NCI-H2081 treated with DMSO at 0.1 percent for 48 hours (cell line): Measurements from ENCODE around the gene SUGCT.

Experiments
- DNase-seq: peaks from one replicate; lab custom pipeline; 2025; lab: John Stamatoyannopoulos, UW

The SUGCT gene

GRCh38 chr7:40527723-40528122 lies 392.9 kb downstream of the SUGCT start:
- no peak for DNase-seq

GRCh38 chr7:40530292-40530691 lies 395.5 kb downstream of the SUGCT start:
- no peak for DNase-seq

- no peak for DNase-seq
Measured at GRCh38 chr7:40531956-40532355, 397.2 kb downstream of the SUGCT start.

GRCh38 chr7:40535678-40536077 lies 400.9 kb downstream of the SUGCT start:
- DNase-seq, result no peak

GRCh38 chr7:40536421-40536820 lies 401.6 kb downstream of the SUGCT start:
- DNase-seq, result no peak

- DNase-seq, result no peak
Measured at GRCh38 chr7:40538281-40538680, 403.5 kb downstream of the SUGCT start.

GRCh38 chr7:40541336-40541735 lies 406.5 kb downstream of the SUGCT start:
- no peak for DNase-seq

- no peak for DNase-seq
Measured at GRCh38 chr7:40542982-40543741, 408.4 kb downstream of the SUGCT start.

- DNase-seq, result no peak
Measured at GRCh38 chr7:40544221-40544723, 409.5 kb downstream of the SUGCT start.

GRCh38 chr7:40544871-40545303 lies 410.1 kb downstream of the SUGCT start:
- no peak for DNase-seq

- DNase-seq, result no peak
Measured at GRCh38 chr7:40545739-40546138, 410.9 kb downstream of the SUGCT start.

GRCh38 chr7:40546616-40547501 lies 412.1 kb downstream of the SUGCT start:
- DNase-seq, result no peak

GRCh38 chr7:40549372-40550039 lies 414.7 kb downstream of the SUGCT start:
- DNase-seq, result no peak

- no peak for DNase-seq
Measured at GRCh38 chr7:40551685-40552576, 417.1 kb downstream of the SUGCT start.

GRCh38 chr7:40560672-40561071 lies 425.9 kb downstream of the SUGCT start:
- no peak for DNase-seq

GRCh38 chr7:40566879-40567278 lies 432.1 kb downstream of the SUGCT start:
- DNase-seq, result no peak

- no peak for DNase-seq
Measured at GRCh38 chr7:40569326-40569725, 434.5 kb downstream of the SUGCT start.

GRCh38 chr7:40570223-40570622 lies 435.4 kb downstream of the SUGCT start:
- no peak for DNase-seq

- DNase-seq, result no peak
Measured at GRCh38 chr7:40571796-40572195, 437.0 kb downstream of the SUGCT start.

GRCh38 chr7:40572810-40573465 lies 438.1 kb downstream of the SUGCT start:
- no peak for DNase-seq

- DNase-seq, result no peak
Measured at GRCh38 chr7:40579401-40579800, 444.6 kb downstream of the SUGCT start.
